GM18511 (cell line): Measurements from ENCODE around the gene BAIAP2L2.

ENCODE experiments used
- ATAC-seq: cut with Tn5 transposase; IDR thresholded peaks from one replicate; pipeline ENCODE4 v1.9.1; 2021; ENCODE audit warnings: mild to moderate bottlenecking, moderate library complexity; ENCODE audit not compliant: unreplicated experiment

The BAIAP2L2 gene

DNA sequence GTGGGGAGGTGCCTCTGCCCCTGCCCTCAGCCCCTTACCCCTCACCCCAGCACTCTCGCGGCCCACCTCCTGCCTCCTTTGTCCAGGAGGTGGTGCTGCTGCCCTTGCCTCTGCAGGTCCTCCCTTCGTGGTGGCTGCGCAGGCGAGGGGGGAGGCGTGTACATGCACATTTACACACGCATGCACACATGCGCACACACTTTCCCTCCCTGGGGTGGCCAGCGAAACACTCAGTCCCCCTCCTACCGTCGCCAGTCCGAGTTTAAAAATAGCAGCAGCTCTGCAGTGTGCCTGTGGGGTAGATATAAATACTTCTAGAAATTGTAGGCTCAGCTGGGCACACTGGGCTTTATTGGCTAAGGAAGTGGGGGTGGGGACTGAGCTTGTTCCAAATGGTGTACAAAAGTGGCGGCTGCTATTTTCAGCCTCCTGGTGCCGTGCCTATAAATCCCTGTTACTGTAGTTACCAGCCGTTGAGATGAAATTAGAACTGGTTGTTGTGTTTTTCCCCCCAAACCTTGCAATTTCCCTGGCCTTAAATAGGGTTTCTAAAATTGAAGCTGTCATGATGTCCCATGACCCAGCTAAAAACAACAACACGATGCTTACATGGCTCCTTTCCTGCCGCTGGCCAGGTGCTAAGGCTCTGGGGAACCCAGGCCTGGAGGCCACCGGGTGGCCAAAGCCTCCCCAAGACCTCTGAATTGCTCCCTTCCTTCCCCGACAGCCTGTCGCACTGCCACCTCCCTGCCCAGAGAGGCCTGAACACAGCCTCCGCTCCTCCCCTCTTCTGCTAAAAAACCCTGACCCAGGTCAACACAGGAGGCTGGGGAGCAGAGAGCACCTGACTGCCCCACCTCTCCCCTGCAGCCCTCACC, 40.9 kb downstream of the BAIAP2L2 start:
- ATAC-seq = no peak

- ATAC-seq = no peak
Observed at GRCh38 chr22:38068641-38069371, 41.7 kb downstream of the BAIAP2L2 start.

DNA sequence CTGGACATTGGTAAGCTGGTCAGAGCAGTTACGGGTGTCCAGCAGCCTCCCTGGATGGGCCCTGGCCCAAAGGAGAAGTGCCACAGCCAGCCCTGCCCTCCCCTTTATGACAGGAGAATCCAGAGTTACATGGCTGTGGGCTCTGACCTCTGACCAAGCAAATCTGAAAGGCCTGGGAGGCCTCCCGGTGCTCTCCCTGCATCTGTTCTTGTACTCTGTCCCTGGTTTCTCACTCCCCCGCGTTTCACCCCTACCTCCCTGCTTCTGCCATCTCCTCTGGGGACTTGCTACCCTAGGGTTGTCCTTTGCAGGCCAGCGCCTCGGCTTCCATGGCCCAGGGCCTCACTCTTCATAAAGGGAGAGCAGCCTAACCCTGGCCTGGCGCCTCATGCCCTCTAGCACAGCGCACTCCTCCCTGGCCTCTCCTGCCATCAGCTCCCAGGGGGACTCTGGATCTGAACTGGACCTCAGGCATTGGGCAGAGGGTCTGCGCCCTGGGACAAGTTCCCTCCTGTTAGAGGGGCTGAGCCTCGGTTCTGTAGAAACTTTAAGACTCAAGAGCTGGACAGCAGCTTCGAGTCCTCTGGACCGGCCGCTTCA, 42.6 kb downstream of the BAIAP2L2 start:
- ATAC-seq = no peak

DNA sequence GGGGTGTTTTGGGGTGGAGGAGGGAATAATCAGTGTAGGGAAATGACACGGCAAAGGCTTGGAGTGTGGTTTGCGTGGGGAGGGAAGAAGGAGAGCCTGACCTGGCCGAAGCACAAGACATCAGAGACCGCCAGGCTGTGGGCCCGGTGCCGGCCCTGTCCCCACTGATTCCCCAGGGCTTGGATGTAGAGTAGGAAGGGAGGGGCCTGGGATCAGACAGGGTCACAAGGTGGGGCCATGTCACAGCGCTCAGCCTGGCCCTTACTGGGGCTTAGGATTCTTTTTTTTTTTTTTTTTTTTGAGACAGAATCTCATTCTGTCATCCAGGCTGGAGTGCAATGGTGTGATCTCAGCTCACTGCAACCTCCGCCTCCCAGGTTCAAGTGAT, 43.5 kb downstream of the BAIAP2L2 start:
- no peak for ATAC-seq

DNA sequence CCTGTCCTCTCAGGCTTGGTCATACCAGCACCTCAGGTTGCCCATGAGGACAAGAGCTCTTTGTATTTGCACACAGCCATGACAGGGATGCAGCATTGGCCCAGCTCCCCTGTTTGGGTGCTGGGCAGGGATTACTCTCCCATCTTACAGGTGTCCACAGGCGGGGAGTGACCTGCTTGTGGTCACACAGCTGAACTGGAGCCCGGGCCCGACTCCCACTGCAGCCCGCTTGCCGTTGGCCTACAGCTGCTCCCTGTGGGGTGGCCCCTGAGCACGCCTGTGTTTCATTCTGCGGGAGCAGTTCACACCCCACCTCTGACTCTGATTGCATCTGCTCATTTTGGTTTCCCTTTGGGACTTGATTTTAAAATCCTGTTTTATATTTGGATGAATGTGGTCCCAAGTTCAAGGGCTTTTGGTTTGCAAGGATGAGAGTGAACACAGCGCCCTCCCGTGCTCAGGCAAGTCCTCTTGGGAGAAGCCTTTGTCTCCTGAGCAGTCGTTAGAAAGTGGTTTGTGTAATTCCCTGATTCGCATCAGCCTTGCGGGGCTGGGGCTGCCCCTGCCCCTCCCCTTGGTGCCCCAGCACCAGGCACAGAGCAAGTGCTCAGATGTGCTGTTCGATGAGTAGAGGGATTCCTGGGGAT, 44.0 kb downstream of the BAIAP2L2 start:
- ATAC-seq = no peak

DNA sequence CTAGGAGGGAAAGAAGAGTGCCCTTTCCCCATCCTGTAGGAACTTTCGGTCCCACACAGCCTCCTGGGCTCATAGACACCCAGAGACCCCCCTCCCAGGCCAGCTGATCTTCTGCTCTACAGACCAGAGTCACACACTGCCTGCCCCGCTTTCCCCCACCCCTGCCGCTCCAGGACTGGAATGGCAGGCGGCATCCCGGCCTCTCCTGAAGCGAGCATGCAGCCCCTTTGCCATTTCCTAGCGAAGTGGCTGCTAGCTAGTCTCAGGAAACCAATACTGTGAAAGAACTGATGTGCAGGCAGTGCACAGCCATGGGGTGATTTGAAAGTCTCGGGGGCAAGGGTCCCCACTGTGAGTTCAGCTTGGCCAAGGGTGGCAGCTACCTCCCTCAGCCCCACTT, 44.9 kb downstream of the BAIAP2L2 start:
- ATAC-seq = no peak

- no peak for ATAC-seq
Observed at GRCh38 chr22:38062791-38063190, 47.7 kb downstream of the BAIAP2L2 start.

GRCh38 chr22:38056969-38057891, 53.3 kb downstream of the BAIAP2L2 start, which contains the start of gene PICK1:
Gene PICK1 (plus strand): TSS chr22:38057404. CDS start chr22:38057810, 406 bp downstream.
- no peak for ATAC-seq

DNA sequence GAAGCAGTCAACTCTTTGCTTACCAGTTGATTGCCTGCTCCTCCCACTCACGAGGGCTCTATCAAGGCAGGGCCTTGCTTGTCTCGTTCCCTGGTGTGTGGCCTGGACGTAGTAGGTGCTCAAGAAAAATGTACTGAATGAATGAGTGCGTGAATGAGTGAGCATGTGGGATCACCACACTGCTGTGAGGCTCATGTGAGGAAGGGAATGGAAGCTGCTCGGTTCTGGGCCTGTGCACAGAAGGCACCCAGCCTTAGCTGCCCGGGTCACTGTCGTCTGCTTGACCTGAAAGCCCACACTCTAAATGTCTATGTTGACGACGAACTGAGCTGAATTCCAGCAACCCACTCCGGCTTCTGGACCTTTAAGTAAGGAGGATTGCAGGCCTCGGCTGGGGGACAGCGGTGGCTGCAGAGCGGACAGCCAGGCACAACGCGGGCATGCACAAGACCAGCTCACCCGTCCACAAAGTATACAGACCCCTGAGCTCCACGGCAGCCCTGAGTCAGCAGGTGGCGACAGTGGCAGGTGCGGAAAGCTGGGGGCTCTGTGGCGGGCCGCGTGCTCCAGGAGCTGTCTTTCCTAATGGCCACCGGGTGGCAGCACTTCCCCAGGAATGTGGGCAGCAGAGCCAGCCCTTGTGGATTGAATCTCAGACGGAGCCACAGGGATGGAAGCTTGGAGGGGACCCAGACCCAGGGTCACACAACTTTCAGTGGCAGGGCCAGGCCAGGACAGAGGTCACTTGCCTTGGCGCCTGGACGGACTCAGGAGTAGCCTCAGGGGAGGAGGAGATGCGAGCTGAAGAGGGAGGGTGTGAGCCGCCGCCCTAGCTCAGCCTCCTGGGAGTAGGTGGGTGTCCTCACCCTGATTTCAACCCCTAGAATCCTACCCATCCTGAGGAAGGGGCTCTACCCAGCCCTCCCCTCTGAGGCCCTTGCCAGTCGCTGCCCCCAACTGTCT, 58.3 kb downstream of the BAIAP2L2 start:
- no peak for ATAC-seq

GRCh38 chr22:38051261-38051660, 59.2 kb downstream of the BAIAP2L2 start:
- no peak for ATAC-seq

- no peak for ATAC-seq
Observed at GRCh38 chr22:38050720-38051119, 59.8 kb downstream of the BAIAP2L2 start.

DNA sequence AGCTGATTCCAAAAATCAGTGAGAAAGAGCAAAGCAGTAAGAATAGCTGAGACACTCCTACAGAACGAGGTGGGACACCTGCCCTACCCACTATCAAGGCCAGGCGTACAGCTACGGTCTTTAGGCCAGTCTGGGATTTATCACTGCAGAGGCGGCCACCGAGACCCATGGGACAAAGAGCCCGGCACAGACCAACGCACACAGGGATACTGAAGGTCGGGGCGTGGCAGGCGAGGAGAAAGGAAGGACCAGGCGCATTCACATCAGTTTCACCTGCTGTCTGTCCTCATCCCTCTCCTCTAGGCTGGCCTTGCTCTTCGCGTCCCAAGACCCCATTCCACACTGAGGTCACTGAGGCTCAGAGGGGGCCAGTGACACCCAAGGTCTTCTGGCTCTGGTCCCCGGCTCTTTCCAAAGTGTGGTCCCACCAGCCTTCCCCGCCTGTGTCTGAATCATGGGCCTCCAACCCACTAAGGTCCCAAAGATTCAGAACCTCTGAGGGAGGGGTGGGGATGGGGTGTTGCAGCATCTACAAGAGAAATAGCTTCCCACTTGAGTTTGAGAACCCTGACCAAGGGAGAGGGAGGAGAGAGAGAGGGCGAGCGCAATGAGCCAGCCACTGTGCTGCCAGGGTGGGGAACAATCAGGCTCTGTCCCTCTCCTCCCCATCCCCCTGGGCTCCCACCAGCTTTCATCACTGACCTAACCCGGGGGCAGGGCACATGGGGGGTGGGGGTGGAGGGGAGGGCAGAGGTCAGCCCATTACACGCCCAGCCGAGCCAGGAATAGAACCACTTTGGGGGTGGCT, 60.5 kb downstream of the BAIAP2L2 start:
- no peak for ATAC-seq

- ATAC-seq = no peak
Observed at GRCh38 chr22:38046070-38046748, 64.3 kb downstream of the BAIAP2L2 start.

- ATAC-seq = no peak
Observed at GRCh38 chr22:38043151-38044039, 67.1 kb downstream of the BAIAP2L2 start.

- no peak for ATAC-seq
Observed at GRCh38 chr22:38042488-38042790, 68.0 kb downstream of the BAIAP2L2 start.

- ATAC-seq = no peak
Observed at GRCh38 chr22:38041760-38042487, 68.6 kb downstream of the BAIAP2L2 start.
